ENCODE data around the gene HNRNPA2B1.

The HNRNPA2B1 gene

GRCh38 chr7:26191233-26191973 lies 9.1 kb downstream of the HNRNPA2B1 start:
- Histone ChIP-seq H3K36me3 (replicated peaks) (peaks cover 84% of the 10 kb centered on the region), H3K4me3 (ENCODE audit: low read depth, low read length) (no peak overlapping the region), H3K27me3 (replicated peaks) (no peaks in the 10 kb centered on the region), H3K27ac (no peak overlapping the region)
- in situ Hi-C loops (cut with HindIII; ENCODE audit: low pct_ligation_motif_present, low sequenced_read_pairs), result no loop called here
- DNase-seq, result no peak
- TF ChIP-seq CTCF (IDR thresholded peaks at IDR 0.05; ENCODE audit: low read depth, low read length, missing control alignments), result no peak

DNA sequence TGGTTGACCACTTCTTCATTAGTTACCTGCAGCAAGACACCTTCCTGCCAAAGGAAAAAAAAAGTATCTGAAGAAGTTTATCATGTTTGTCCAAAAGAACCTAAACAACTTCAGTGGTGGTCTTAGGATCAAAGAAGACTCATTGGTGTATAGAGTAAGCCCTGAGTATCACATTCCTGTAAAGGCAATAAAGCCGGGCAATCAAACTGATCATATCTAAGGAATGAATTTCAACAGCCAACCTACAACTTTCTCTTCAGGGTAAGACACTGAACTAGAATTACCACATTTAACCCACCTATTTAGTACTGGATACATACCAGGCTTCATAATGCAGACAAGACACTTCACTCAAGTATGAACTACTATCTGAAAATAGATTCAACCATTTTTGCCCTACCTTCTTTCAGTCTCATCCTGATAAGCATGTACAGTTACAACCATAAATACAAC lies 10.1 kb downstream of the HNRNPA2B1 start:
- Histone ChIP-seq H3K27me3 (replicated peaks) (no peaks in the 10 kb centered on the region), H3K4me3 (ENCODE audit: low read depth, low read length) (no peak overlapping the region), H3K27ac (no peak overlapping the region), H3K36me3 (replicated peaks) (peaks cover 74% of the 10 kb centered on the region)
- in situ Hi-C loops (cut with HindIII; ENCODE audit: low pct_ligation_motif_present, low sequenced_read_pairs), result no loop called here
- DNase-seq, result no peak
- no peak for TF ChIP-seq CTCF (IDR thresholded peaks at IDR 0.05; ENCODE audit: low read depth, low read length, missing control alignments)

DNA sequence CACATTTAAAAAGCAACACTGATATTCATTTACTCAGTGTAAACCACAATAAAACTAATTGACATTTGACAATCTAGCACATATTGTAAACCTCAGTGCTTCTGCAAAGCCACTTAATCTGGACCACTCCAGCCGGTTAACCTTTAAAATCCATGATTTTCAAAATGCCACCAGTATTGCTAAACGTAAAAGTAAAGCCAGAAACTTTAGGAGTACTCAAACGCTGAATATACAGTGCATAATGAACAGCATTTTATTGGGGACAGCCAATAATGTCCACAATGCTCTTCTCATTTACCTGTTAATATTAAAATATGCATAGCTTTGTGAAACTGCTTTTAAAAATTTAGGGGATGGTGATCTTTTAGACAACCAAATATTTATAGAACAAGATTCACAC lies 10.8 kb downstream of the HNRNPA2B1 start:
- Histone ChIP-seq H3K27me3 (replicated peaks) (no peaks in the 10 kb centered on the region), H3K4me3 (ENCODE audit: low read depth, low read length) (no peak overlapping the region), H3K27ac (no peak overlapping the region), H3K36me3 (replicated peaks) (peaks cover 69% of the 10 kb centered on the region)
- no peak for TF ChIP-seq CTCF (IDR thresholded peaks at IDR 0.05; ENCODE audit: low read depth, low read length, missing control alignments)
- DNase-seq, result no peak
- in situ Hi-C loops (cut with HindIII; ENCODE audit: low pct_ligation_motif_present, low sequenced_read_pairs), result no loop called here

GRCh38 chr7:26188957-26189541 lies 11.5 kb downstream of the HNRNPA2B1 start:
- H3K27ac ChIP-seq, result no peak overlapping the region
- in situ Hi-C loops (cut with HindIII; ENCODE audit: low pct_ligation_motif_present, low sequenced_read_pairs), result no loop called here
- H3K36me3 ChIP-seq (replicated peaks), result peaks cover 62% of the 10 kb centered on the region
- H3K4me3 ChIP-seq (ENCODE audit: low read depth, low read length), result no peak overlapping the region
- no peak for TF ChIP-seq CTCF (IDR thresholded peaks at IDR 0.05; ENCODE audit: low read depth, low read length, missing control alignments)
- no peak for DNase-seq
- no peaks in the 10 kb centered on the region for H3K27me3 ChIP-seq (replicated peaks)

- in situ Hi-C loops (cut with HindIII; ENCODE audit: low pct_ligation_motif_present, low sequenced_read_pairs), result no loop called here
- no peak for DNase-seq
- no peak for TF ChIP-seq CTCF (IDR thresholded peaks at IDR 0.05; ENCODE audit: low read depth, low read length, missing control alignments)
- no peaks in the 10 kb centered on the region for H3K27me3 ChIP-seq (replicated peaks)
- peaks cover 56% of the 10 kb centered on the region for H3K36me3 ChIP-seq (replicated peaks)
- H3K27ac ChIP-seq, result no peak overlapping the region
- H3K4me3 ChIP-seq (ENCODE audit: low read depth, low read length), result no peak overlapping the region
These were observed 12.2 kb downstream of the HNRNPA2B1 start for GRCh38 chr7:26188206-26188956.
